ENCODE results near the gene ZNF595. TPM values are rescaled to one million over a fixed set of nuclear protein-coding genes. Genes with fewer than 3 reads are reported as not detected.
"Not testable (repeated sequence)": the region's sequence is repeated elsewhere in the genome, so short reads cannot be mapped to it uniquely, and the experiment has no call there.

ZNF595 gene
- polyA plus RNA-seq, 6 donors from 2014 or later = 15.4 to 147 (median 48.5) TPM

- not testable (repeated sequence) for DNase-seq; H3K36me3 Mint-ChIP-seq; H3K4me1 Mint-ChIP-seq; H3K27me3 Mint-ChIP-seq; ATAC-seq (ENCODE audit: low read depth in 2 of 2)
- Mint-ChIP-seq H3K9me3 (peaks cover 3 to 17% (median 9%) of the 10 kb centered on the region in 7 donors), H3K27ac (peak overlapping the region in 1 of 6 donors; percentile 15), H3K4me3 (peak overlapping the region in 2 of 8 donors; percentile 1 to 9)
Observed at GRCh38 chr4:38202-38601, 14.9 kb upstream of the ZNF595 start.

GRCh38 chr4:43375-43774 is 9.7 kb upstream of the ZNF595 start:
- H3K36me3 Mint-ChIP-seq, H3K9me3 Mint-ChIP-seq, H3K4me1 Mint-ChIP-seq, H3K27me3 Mint-ChIP-seq, H3K27ac Mint-ChIP-seq, H3K4me3 Mint-ChIP-seq: not testable (repeated sequence)
- DNase-seq (peak; percentile 23), ATAC-seq (ENCODE audit: low read depth in 2 of 2) (peak; percentile 67 to 72)

GRCh38 chr4:51253-51652 is 1.9 kb upstream of the ZNF595 start:
- ATAC-seq (ENCODE audit: low read depth in 2 of 2); H3K27me3 Mint-ChIP-seq; H3K9me3 Mint-ChIP-seq; H3K4me1 Mint-ChIP-seq; H3K36me3 Mint-ChIP-seq; DNase-seq: not testable (repeated sequence)
- peak overlapping the region in 2 of 6 donors; percentile 33 to 39 for H3K27ac Mint-ChIP-seq
- peak overlapping the region in 3 of 8 donors; percentile 35 to 51 (median 47) for H3K4me3 Mint-ChIP-seq

DNA sequence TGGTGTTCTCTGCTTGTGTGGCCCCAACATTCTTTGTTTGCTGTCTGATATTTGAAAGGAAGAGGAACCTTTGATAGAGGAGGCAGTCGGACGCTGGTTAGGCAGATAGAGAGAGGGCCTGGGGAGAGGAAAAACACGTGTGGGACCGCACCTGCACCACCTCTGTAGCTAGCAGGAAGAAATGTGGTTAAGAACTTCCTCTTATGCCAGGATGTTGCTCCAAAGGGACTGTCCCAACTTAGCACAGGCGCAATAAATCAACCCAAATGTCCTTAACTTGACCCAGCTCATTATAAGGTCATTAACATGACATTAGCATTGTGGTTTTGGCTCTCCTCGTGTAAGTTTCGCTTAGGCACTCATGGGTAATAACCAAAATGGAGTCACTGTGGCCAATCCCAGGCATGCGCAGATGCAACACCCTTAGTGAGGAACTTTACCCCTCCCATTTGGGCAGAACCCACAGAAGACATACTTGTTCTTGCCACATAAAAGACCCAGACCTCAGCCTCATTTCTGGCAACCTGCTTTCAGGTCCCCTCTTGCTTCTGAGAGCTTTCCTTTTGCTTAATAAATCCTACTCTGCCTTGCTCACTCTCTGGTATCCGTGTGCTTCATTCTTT is 1.4 kb upstream of the ZNF595 start:
- H3K9me3 Mint-ChIP-seq, H3K27ac Mint-ChIP-seq, H3K4me1 Mint-ChIP-seq, H3K4me3 Mint-ChIP-seq, H3K36me3 Mint-ChIP-seq, H3K27me3 Mint-ChIP-seq: not testable (repeated sequence)
- DNase-seq (peak; percentile 82), ATAC-seq (ENCODE audit: low read depth in 2 of 2) (peak; percentile 76 to 81)

- not testable (repeated sequence) for ATAC-seq (ENCODE audit: low read depth in 2 of 2); H3K27me3 Mint-ChIP-seq
Observed at GRCh38 chr4:53521-53920, 400 bp downstream of the ZNF595 start.

GRCh38 chr4:64733-65132 is 11.6 kb downstream of the ZNF595 start:
- not testable (repeated sequence) for DNase-seq; H3K27me3 Mint-ChIP-seq; H3K4me1 Mint-ChIP-seq; H3K4me3 Mint-ChIP-seq; ATAC-seq (ENCODE audit: low read depth in 2 of 2); H3K27ac Mint-ChIP-seq
- Mint-ChIP-seq H3K36me3 (peaks cover 10 to 14% of the 10 kb centered on the region in 2 donors), H3K9me3 (peaks cover 4 to 19% (median 13%) of the 10 kb centered on the region in 7 donors)

More at GRCh38 chr4:53521-53920, 400 bp downstream of the ZNF595 start:
- not testable (repeated sequence) for H3K4me3 Mint-ChIP-seq, H3K36me3 Mint-ChIP-seq, DNase-seq, H3K27ac Mint-ChIP-seq, H3K4me1 Mint-ChIP-seq, H3K9me3 Mint-ChIP-seq

GRCh38 chr4:71830-72229 is 18.7 kb downstream of the ZNF595 start:
- DNase-seq (no peak), ATAC-seq (ENCODE audit: low read depth in 2 of 2) (no peak)
- H3K27ac Mint-ChIP-seq = no peak overlapping the region
- peaks cover 15 to 81% (median 74%) of the 10 kb centered on the region in 7 donors for H3K9me3 Mint-ChIP-seq
- no peaks in the 10 kb centered on the region for H3K4me1 Mint-ChIP-seq
- no peak overlapping the region for H3K4me3 Mint-ChIP-seq
- H3K36me3 Mint-ChIP-seq = peaks cover 46 to 62% of the 10 kb centered on the region in 2 donors
- H3K27me3 Mint-ChIP-seq = no peaks in the 10 kb centered on the region

DNA sequence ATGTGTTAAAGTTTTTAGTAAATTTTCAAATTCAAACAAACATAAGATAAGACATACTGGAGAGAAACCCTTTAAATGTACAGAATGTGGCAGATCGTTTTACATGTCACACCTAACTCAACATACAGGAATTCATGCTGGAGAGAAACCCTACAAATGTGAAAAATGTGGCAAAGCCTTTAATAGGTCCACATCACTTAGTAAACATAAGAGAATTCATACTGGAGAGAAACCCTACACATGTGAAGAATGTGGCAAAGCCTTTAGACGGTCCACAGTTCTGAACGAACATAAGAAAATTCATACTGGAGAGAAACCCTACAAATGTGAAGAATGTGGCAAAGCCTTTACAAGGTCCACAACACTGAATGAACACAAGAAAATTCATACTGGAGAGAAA is 32.8 kb downstream of the ZNF595 start:
- Mint-ChIP-seq H3K27me3 (no peaks in the 10 kb centered on the region), H3K4me3 (no peak overlapping the region), H3K36me3 (peaks cover 31 to 56% of the 10 kb centered on the region in 2 donors), H3K4me1 (no peaks in the 10 kb centered on the region), H3K9me3 (peaks cover 13 to 87% (median 84%) of the 10 kb centered on the region in 7 donors), H3K27ac (peak overlapping the region in 1 of 6 donors; percentile 24)
- ATAC-seq (ENCODE audit: low read depth in 2 of 2) (no peak), DNase-seq (no peak)

- H3K36me3 Mint-ChIP-seq = peaks cover 33 to 59% of the 10 kb centered on the region in 2 donors
- not testable (repeated sequence) for H3K27me3 Mint-ChIP-seq; DNase-seq; H3K27ac Mint-ChIP-seq; H3K4me3 Mint-ChIP-seq; H3K4me1 Mint-ChIP-seq; ATAC-seq (ENCODE audit: low read depth in 2 of 2)
- H3K9me3 Mint-ChIP-seq = peaks cover 13 to 87% (median 84%) of the 10 kb centered on the region in 7 donors
Observed at GRCh38 chr4:86559-87324, 33.6 kb downstream of the ZNF595 start.

DNA sequence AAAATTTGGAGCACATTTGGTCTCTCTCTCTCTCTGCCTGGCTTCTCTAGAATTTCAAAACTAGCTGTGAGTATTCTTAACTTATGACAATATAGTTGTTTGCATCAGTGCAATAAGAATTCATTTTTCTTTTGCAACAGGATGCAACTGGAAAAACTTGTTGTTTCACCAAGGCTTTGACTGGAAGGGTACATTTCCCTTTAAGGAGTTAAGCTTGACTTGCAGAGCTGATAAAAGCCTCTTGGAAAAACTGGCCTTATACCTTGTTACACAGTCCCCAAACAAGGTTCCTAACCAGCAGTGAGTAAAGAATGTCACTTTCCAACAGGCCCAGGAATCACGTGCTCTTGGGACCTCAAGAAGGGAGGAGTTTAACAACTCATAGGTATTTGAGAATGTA is 45.3 kb downstream of the ZNF595 start:
- Mint-ChIP-seq H3K9me3 (peaks cover 12 to 87% (median 70%) of the 10 kb centered on the region in 7 donors), H3K27me3 (peaks cover 0 to 6% (median 0%) of the 10 kb centered on the region in 3 donors)

DNA sequence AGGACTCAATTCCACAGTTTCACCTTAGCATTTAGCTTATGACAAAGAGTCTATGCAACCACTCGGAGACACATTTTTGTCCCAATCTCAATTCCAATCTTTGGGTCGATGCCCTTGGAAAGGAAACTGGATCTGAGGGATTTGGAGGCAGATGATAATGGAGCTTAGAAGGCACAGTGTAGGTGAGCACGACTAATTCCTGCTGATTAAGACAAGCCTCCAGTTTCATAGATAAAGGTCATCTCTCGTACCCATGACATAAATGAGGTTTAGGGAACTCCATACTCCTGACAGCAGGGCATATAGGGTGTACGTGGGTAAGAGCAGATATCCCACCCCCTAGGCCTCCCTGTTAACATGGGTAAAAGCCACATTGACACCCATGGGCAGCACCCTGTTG is 46.7 kb downstream of the ZNF595 start:
- no peak overlapping the region for H3K4me3 Mint-ChIP-seq
- DNase-seq (no peak), ATAC-seq (ENCODE audit: low read depth in 2 of 2) (no peak)
- peaks cover 12 to 27% of the 10 kb centered on the region in 2 donors for H3K36me3 Mint-ChIP-seq
- no peaks in the 10 kb centered on the region for H3K4me1 Mint-ChIP-seq
- peaks cover 7 to 79% (median 67%) of the 10 kb centered on the region in 7 donors for H3K9me3 Mint-ChIP-seq
- H3K27ac Mint-ChIP-seq = no peak overlapping the region
- peaks cover 5 to 12% (median 9%) of the 10 kb centered on the region in 3 donors for H3K27me3 Mint-ChIP-seq

More for the DNA sequence above, 45.3 kb downstream of the ZNF595 start:
- ATAC-seq (ENCODE audit: low read depth in 2 of 2) (no peak), DNase-seq (no peak)
- Mint-ChIP-seq H3K27ac (no peak overlapping the region), H3K36me3 (peaks cover 20 to 25% of the 10 kb centered on the region in 2 donors), H3K4me3 (no peak overlapping the region), H3K4me1 (no peaks in the 10 kb centered on the region)

- H3K9me3 Mint-ChIP-seq = peaks cover 37 to 78% (median 70%) of the 10 kb centered on the region in 7 donors
- peak overlapping the region in 2 of 8 donors; percentile 36 to 72 for H3K4me3 Mint-ChIP-seq
- peaks cover 3 to 7% (median 5%) of the 10 kb centered on the region in 3 donors for H3K4me1 Mint-ChIP-seq
- peaks cover 33 to 70% of the 10 kb centered on the region in 2 donors for H3K36me3 Mint-ChIP-seq
- peaks cover 49 to 77% (median 76%) of the 10 kb centered on the region in 3 donors for H3K27me3 Mint-ChIP-seq
- H3K27ac Mint-ChIP-seq = no peak overlapping the region
- ATAC-seq (ENCODE audit: low read depth in 2 of 2) (no peak), DNase-seq (no peak)
Observed at GRCh38 chr4:107083-107443, 53.9 kb downstream of the ZNF595 start.

GRCh38 chr4:107444-108429 is 54.6 kb downstream of the ZNF595 start:
- ATAC-seq (ENCODE audit: low read depth in 2 of 2) (no peak), DNase-seq (no peak)
- H3K4me3 Mint-ChIP-seq = peak overlapping the region in 4 of 8 donors; percentile 13 to 40 (median 29)
- no peak overlapping the region for H3K27ac Mint-ChIP-seq
- peaks cover 34 to 71% (median 67%) of the 10 kb centered on the region in 7 donors for H3K9me3 Mint-ChIP-seq
- H3K27me3 Mint-ChIP-seq = peaks cover 49 to 79% (median 76%) of the 10 kb centered on the region in 3 donors
- peaks cover 3 to 7% (median 5%) of the 10 kb centered on the region in 3 donors for H3K4me1 Mint-ChIP-seq
- H3K36me3 Mint-ChIP-seq = peaks cover 31 to 65% of the 10 kb centered on the region in 2 donors

Data from naive B cell (primary cell).